PFSK-1 (cell line): Measurements from ENCODE around the gene SLC44A3.

Experiments
- FOXP2 ChIP-seq: optimal IDR thresholded peaks from 2 replicates; pipeline ENCODE3; 2011; ENCODE audit warnings: borderline replicate concordance, control low read depth, inconsistent platforms; ENCODE audit not compliant: insufficient read depth; ENCODE audit errors: extremely low read length, extremely low read depth
- POLR2AphosphoS5 ChIP-seq: IDR thresholded peaks from 2 replicates; pipeline ENCODE4 v1.6.1; 2012; ENCODE audit warnings: low read depth, mild to moderate bottlenecking, control low read depth, low read length, moderate library complexity
- SIN3A ChIP-seq: IDR thresholded peaks from 2 replicates; pipeline ENCODE4 v1.6.1; 2012; ENCODE audit warnings: mild to moderate bottlenecking, low read length, moderate library complexity, borderline replicate concordance; ENCODE audit not compliant: insufficient read depth
- TAF1 ChIP-seq: IDR thresholded peaks from 2 replicates; pipeline ENCODE4 v1.6.1; 2012; ENCODE audit warnings: low read length, control low read depth, borderline replicate concordance; ENCODE audit not compliant: insufficient read depth

DNA sequence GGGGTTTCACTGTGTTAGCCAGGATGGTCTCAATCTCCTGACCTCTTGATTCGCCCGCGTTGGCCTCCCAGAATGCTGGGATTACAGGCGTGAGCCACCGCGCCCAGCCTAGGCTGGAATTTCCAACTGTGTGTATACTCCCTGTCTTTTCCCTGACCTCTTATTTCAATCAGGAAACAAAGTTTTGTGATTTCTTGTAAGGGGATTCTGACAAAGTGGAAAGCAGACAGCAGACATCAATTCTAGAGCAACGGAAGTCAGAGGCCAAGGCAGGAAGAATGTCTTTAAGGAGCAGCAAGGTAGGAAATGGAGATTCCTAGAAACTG lies 36.0 kb upstream of the SLC44A3 start:
- no peak for TF ChIP-seq TAF1
- TF ChIP-seq SIN3A, result no peak
- no peak for TF ChIP-seq POLR2AphosphoS5
- TF ChIP-seq FOXP2, result no peak
